Liver (tissue), 9 donors: Measurements from ENCODE around the gene ZNF496. TPM values are rescaled to one million over a fixed set of nuclear protein-coding genes. Genes with fewer than 3 reads are reported as not detected.

ENCODE experiments used
- DNase-seq: peaks from one replicate; pipeline ENCODE4 v3.0.0-alpha.2; 2017; ENCODE audit warnings: low spot score
- H3K27ac ChIP-seq, 2 donors: one replicate each; pipeline ENCODE4 v1.7.0; 2013; ENCODE audit warnings: inconsistent platforms in 2 of 2, low read length in 2 of 2, control low read depth in 1 of 2, low read depth in 1 of 2, mild to moderate bottlenecking in 1 of 2
- H3K27me3 ChIP-seq, 4 donors: one replicate each; pipeline versions ENCODE4 v1.6.1 to v1.7.0; 2013; ENCODE audit warnings: low read length in 3 of 4, inconsistent platforms in 1 of 4, mild to moderate bottlenecking in 1 of 4, moderate library complexity in 1 of 4; ENCODE audit not compliant: control insufficient read depth in 4 of 4, insufficient read depth in 4 of 4
- H3K36me3 ChIP-seq, 4 donors: one replicate each; pipeline versions ENCODE4 v1.6.1 to v1.7.0; 2013; ENCODE audit warnings: low read length in 3 of 4, mild to moderate bottlenecking in 3 of 4, low read depth in 1 of 4, moderate library complexity in 1 of 4; ENCODE audit not compliant: control insufficient read depth in 4 of 4, insufficient read depth in 3 of 4
- H3K4me1 ChIP-seq, 4 donors: one replicate each; pipeline versions ENCODE4 v1.6.1 to v1.7.0; 2013; ENCODE audit warnings: low read length in 3 of 4, mild to moderate bottlenecking in 3 of 4, moderate library complexity in 1 of 4; ENCODE audit not compliant: control insufficient read depth in 4 of 4, insufficient read depth in 4 of 4
- H3K4me3 ChIP-seq, 3 donors: one replicate each; pipeline versions ENCODE4 v1.6.1 to v1.7.0; 2013; ENCODE audit warnings: low read length in 3 of 3, control low read depth in 1 of 3, low read depth in 1 of 3, mild to moderate bottlenecking in 1 of 3
- H3K9ac ChIP-seq, 2 donors: one replicate each; pipeline ENCODE4 v1.7.0; 2013; ENCODE audit warnings: low read length in 2 of 2, mild to moderate bottlenecking in 2 of 2, moderate library complexity in 2 of 2, control low read depth in 1 of 2, low read depth in 1 of 2
- H3K9me3 ChIP-seq, 4 donors: one replicate each; pipeline versions ENCODE4 v1.6.1 to v1.7.0; 2013; ENCODE audit warnings: low read length in 3 of 4; ENCODE audit not compliant: control insufficient read depth in 4 of 4
- CTCF ChIP-seq: fragments of 150-350 bp; IDR thresholded peaks from 2 replicates; pipeline ENCODE4 v1.5.1; 2017; ENCODE audit warnings: improper control_type of control experiment, low read depth, low read length; ENCODE audit not compliant: missing input control
- FOXA1 ChIP-seq: IDR thresholded peaks from 2 replicates; pipeline ENCODE4 v1.6.1; 2016; ENCODE audit warnings: antibody characterized with exemption
- FOXA2 ChIP-seq: IDR thresholded peaks from 2 replicates; pipeline ENCODE4 v1.6.1; 2016; ENCODE audit warnings: antibody characterized with exemption
- GABPA ChIP-seq, 2 donors: IDR thresholded peaks in 1 of 2; conservative IDR thresholded peaks in 1 of 2; 2 replicates each; pipeline ENCODE4 v1.6.1; 2016; ENCODE audit warnings: antibody characterized with exemption in 2 of 2, mild to moderate bottlenecking in 1 of 2, moderate library complexity in 1 of 2
- HNF4G ChIP-seq: IDR thresholded peaks from 2 replicates; pipeline ENCODE4 v1.6.1; 2016; ENCODE audit warnings: antibody characterized with exemption
- JUND ChIP-seq, 2 donors: IDR thresholded peaks; 2 replicates each; pipeline ENCODE4 v1.6.1; 2016; ENCODE audit warnings: antibody characterized with exemption in 2 of 2
- RAD21 ChIP-seq, 2 donors: IDR thresholded peaks; 2 replicates each; pipeline ENCODE4 v1.6.1; 2016; ENCODE audit warnings: antibody characterized with exemption in 2 of 2, mild to moderate bottlenecking in 2 of 2
- RXRA ChIP-seq, 2 donors: IDR thresholded peaks; 2 replicates each; pipeline ENCODE4 v1.6.1; 2017 to 2018; ENCODE audit warnings: antibody characterized with exemption in 2 of 2, mild to moderate bottlenecking in 1 of 2
- TAF1 ChIP-seq: conservative IDR thresholded peaks from 2 replicates; pipeline ENCODE4 v1.6.1; 2016; ENCODE audit warnings: antibody characterized with exemption, mild to moderate bottlenecking
- YY1 ChIP-seq: IDR thresholded peaks from 2 replicates; pipeline ENCODE4 v1.6.1; 2016; ENCODE audit warnings: antibody characterized with exemption, mild to moderate bottlenecking
- WGBS: extraction: QIAGEN DNeasy Blood & Tissue Kit; methylation state at CpG from one replicate; pipeline ENCODE4 v1.1.7; 2013; 5-methylcytosine and 5-hydroxymethylcytosine counted together
- polyA plus RNA-seq, 2 donors: library from polyadenylated mRNA; stranded (reverse) in 1 of 2; unstranded in 1 of 2; fragments of 200-250 nt in 1 of 2; fragments of >200 nt in 1 of 2; fragmentation: Nextera tagmentation in 1 of 2; extraction: Ambion mirVana in 1 of 2; gene quantifications; one replicate each; pipeline versions ENCODE4 v1.2.1 to v1.2.3, GENCODE V29; 2013 to 2015
- total RNA-seq, 2 donors: library from RNA; depleted of rRNA; stranded (reverse); fragments of >200 nt; gene quantifications; one replicate each; pipeline ENCODE4 v1.2.3, GENCODE V29; 2014
- TF ChIP-seq, protein P1 (sequence below): IDR thresholded peaks from 2 replicates; pipeline ENCODE4 v1.6.1; 2016; ENCODE audit warnings: antibody characterized with exemption
- TF ChIP-seq, protein P2 (sequence below): IDR thresholded peaks from 2 replicates; pipeline ENCODE4 v1.6.1; 2016; ENCODE audit warnings: antibody characterized with exemption
- donor health status: healthy.
- donor health status: healthy.
- donor health status: healthy.
- donor health status: healthy.
- donor health status: healthy.

The ZNF496 gene
- total and polyA plus RNA-seq, 4 donors, result 0.93 to 7.5 (median 4.7) TPM

DNA sequence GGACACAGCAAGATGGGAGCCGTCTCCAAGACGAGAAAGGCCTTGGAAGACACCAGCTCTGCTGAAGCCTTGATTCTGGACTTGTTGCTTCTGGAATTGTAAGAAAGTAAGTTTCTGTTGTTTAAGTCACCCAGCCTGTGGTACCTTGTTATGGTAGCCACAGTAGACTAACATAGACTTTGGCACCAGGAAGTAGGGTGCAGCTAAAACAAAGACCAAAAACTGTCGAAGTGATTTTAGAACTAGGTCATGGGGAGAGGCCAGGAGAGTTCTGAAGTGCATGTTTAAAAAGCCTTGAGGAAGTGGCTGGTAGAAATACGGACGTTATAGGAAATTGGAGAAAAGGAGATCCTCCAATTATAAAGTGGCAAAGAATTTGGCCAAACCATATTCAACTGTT is 28.5 kb downstream of the ZNF496 start:
- Histone ChIP-seq H3K4me1 (no peaks in the 10 kb centered on the region), H3K36me3 (peaks cover 0 to 44% (median 8%) of the 10 kb centered on the region in 4 donors), H3K27ac (no peak overlapping the region), H3K9ac (no peak overlapping the region), H3K27me3 (no peaks in the 10 kb centered on the region), H3K9me3 (no peaks in the 10 kb centered on the region), H3K4me3 (no peak overlapping the region)
- WGBS, result 66% methylated on average over 5 of the region's 5 CpGs
- no peak for TF ChIP-seq TAF1
- no peak for TF ChIP-seq RAD21 (IDR thresholded peaks at IDR 0.05)
- TF ChIP-seq RXRA (IDR thresholded peaks at IDR 0.05), result no peak
- TF ChIP-seq, protein P1, sequence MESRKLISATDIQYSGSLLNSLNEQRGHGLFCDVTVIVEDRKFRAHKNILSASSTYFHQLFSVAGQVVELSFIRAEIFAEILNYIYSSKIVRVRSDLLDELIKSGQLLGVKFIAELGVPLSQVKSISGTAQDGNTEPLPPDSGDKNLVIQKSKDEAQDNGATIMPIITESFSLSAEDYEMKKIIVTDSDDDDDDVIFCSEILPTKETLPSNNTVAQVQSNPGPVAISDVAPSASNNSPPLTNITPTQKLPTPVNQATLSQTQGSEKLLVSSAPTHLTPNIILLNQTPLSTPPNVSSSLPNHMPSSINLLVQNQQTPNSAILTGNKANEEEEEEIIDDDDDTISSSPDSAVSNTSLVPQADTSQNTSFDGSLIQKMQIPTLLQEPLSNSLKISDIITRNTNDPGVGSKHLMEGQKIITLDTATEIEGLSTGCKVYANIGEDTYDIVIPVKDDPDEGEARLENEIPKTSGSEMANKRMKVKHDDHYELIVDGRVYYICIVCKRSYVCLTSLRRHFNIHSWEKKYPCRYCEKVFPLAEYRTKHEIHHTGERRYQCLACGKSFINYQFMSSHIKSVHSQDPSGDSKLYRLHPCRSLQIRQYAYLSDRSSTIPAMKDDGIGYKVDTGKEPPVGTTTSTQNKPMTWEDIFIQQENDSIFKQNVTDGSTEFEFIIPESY, result no peak
- no peak for TF ChIP-seq FOXA2
- no peak for TF ChIP-seq YY1
- TF ChIP-seq FOXA1, result no peak
- TF ChIP-seq, protein P2, sequence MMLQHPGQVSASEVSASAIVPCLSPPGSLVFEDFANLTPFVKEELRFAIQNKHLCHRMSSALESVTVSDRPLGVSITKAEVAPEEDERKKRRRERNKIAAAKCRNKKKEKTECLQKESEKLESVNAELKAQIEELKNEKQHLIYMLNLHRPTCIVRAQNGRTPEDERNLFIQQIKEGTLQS, result no peak
- no peak for TF ChIP-seq JUND (IDR thresholded peaks at IDR 0.05)
- no peak for TF ChIP-seq GABPA (IDR thresholded peaks at IDR 0.05 in 1 of 2, conservative IDR thresholded peaks at IDR 0.05 in 1 of 2)
- DNase-seq, result no peak

- Histone ChIP-seq H3K36me3 (peaks cover 0 to 29% (median 6%) of the 10 kb centered on the region in 4 donors), H3K9ac (no peak overlapping the region), H3K4me3 (no peak overlapping the region), H3K27ac (no peak overlapping the region), H3K9me3 (no peaks in the 10 kb centered on the region), H3K27me3 (no peaks in the 10 kb centered on the region), H3K4me1 (no peaks in the 10 kb centered on the region)
- DNase-seq, result no peak
- 98% methylated on average over 17 of the region's 17 CpGs for WGBS
- TF ChIP-seq HNF4G (no peak), FOXA2 (no peak)
Observed at GRCh38 chr1:247301176-247301540, 30.5 kb downstream of the ZNF496 start.

DNA sequence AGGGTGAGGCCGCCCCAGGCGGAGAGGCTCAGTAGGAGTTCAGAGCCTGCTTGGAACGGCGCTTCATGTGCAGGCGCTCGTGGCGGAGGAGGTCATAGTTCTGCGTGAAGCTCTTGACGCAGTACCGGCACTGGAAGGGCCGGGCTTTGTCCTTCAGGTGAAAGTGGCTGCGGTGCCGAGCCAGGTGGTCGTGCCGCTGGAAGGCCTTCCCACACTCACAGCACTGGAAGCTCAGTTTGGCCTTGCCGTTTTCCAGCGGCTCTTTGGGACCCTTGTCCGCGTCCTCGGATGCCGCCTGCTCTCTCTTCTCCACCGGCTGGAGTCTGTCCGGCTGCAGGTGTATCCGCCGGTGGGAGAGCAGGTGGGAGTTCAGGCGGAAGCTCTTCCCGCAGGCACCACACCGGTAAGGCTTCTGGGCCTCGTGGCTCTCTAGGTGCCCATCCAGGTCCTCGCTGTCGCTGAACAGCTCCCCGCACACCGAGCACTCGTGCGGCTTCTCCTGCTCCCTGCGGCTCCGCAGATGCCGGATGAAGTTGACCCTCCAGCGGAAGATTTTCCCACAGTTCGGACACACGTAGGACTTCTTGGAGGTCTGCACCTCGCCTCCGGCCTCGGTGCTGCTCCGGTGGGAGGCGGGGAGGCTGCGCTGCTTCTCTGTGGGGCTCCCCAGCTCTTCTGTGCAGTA is 31.0 kb downstream of the ZNF496 start:
- no peak overlapping the region for H3K4me3 ChIP-seq
- WGBS, result 98% methylated on average over 47 of the region's 47 CpGs
- TF ChIP-seq JUND (IDR thresholded peaks at IDR 0.05) (no peak), GABPA (IDR thresholded peaks at IDR 0.05 in 1 of 2, conservative IDR thresholded peaks at IDR 0.05 in 1 of 2) (no peak), RXRA (IDR thresholded peaks at IDR 0.05) (no peak), CTCF (no peak)
- TF ChIP-seq, protein P1, result no peak
- no peaks in the 10 kb centered on the region for H3K27me3 ChIP-seq
- H3K36me3 ChIP-seq, result peaks cover 0 to 29% (median 6%) of the 10 kb centered on the region in 4 donors
- no peak overlapping the region for H3K9ac ChIP-seq
- no peak overlapping the region for H3K27ac ChIP-seq
- no peak for DNase-seq
- no peaks in the 10 kb centered on the region for H3K9me3 ChIP-seq
- no peaks in the 10 kb centered on the region for H3K4me1 ChIP-seq
